Measurements from ENCODE around the gene TAMM41. TPM values are rescaled to one million over a fixed set of nuclear protein-coding genes. Genes with fewer than 3 reads are reported as not detected.
"Not testable (repeated sequence)": the region's sequence is repeated elsewhere in the genome, so short reads cannot be mapped to it uniquely, and the experiment has no call there.

The TAMM41 gene
- total RNA-seq (10 to 100 TPM; 16.7 to 20.6 TPM), polyA plus RNA-seq (1 to 10 TPM; 9.2 to 9.4 TPM)
- long read RNA-seq, donor 1, transcript TAMM41-206 (8 exons, 1,213 nt): major isoform, 6 of 7 reads
- long read RNA-seq, donor 1, partial matches to known transcripts: 0 of 7 reads
- long read RNA-seq, donor 1, other reads (novel, unspliced or antisense): 0 of 7 reads
- long read RNA-seq, donor 2, partial matches to known transcripts: 0 of 3 reads
- long read RNA-seq, donor 2, other reads (novel, unspliced or antisense): 0 of 3 reads
- long read RNA-seq, donor 3, partial matches to known transcripts: 0 of 3 reads
- long read RNA-seq, donor 3, other reads (novel, unspliced or antisense): 0 of 3 reads
- long read RNA-seq, donor 4, partial matches to known transcripts: 0 of 4 reads
- long read RNA-seq, donor 4, other reads (novel, unspliced or antisense): 0 of 4 reads
- long read RNA-seq, donor 5, partial matches to known transcripts: 0 of 4 reads
- long read RNA-seq, donor 5, other reads (novel, unspliced or antisense): 0 of 4 reads

- H3K4me1 ChIP-seq (ENCODE audit: control insufficient read depth in 5 of 5, insufficient read depth in 5 of 5, low read length in 5 of 5): peaks cover 0 to 25% (median 7%) of the 10 kb centered on the region in 5 donors
- peak within 1 kb of the TSS; percentile 78 to 94 for H3K27ac ChIP-seq (ENCODE audit: low read depth in 1 of 2, low read length in 1 of 2)
- peak; percentile 63 for TF ChIP-seq CTCF (IDR thresholded peaks at IDR 0.05; ENCODE audit: control extremely low read depth, extremely low read depth)
- no peaks in the 10 kb centered on the region for H3K27me3 ChIP-seq (ENCODE audit: control insufficient read depth in 3 of 3, insufficient read depth in 3 of 3, low read length in 2 of 3)
- peak within 1 kb of the TSS; percentile 91 for H3K4me3 ChIP-seq
- peaks cover 0 to 21% (median 9%) of the 10 kb centered on the region in 4 donors for H3K36me3 ChIP-seq (ENCODE audit: control insufficient read depth in 4 of 4, insufficient read depth in 4 of 4, low read length in 4 of 4)
- H3K9me3 ChIP-seq (ENCODE audit: control insufficient read depth in 4 of 4, insufficient read depth in 3 of 4, low read length in 3 of 4): peaks cover 0 to 2% (median 0%) of the 10 kb centered on the region in 4 donors
- peak within 1 kb of the TSS; percentile 83 to 92 for H3K9ac ChIP-seq (ENCODE audit: insufficient read depth in 1 of 2, low read length in 2 of 2)
- peak; percentile 89 to 94 (median 90) for DNase-seq
- 2% methylated on average over 71 of the region's 71 CpGs for WGBS, 2 donors
- ATAC-seq (ENCODE audit: insufficient read depth, low FRiP score): peak; percentile 100
Observed at GRCh38 chr3:11846281-11847266, at the start of gene TAMM41. Gene TAMM41, minus strand, starts transcription at chr3:11846885. Its CDS starts 249 bp downstream, at chr3:11846636.

GRCh38 chr3:11878837-11879236, 32.2 kb upstream of the TAMM41 start:
- Histone ChIP-seq H3K4me1 (ENCODE audit: control insufficient read depth in 5 of 5, insufficient read depth in 5 of 5, low read length in 5 of 5) (no peaks in the 10 kb centered on the region), H3K9ac (ENCODE audit: insufficient read depth in 1 of 2, low read length in 2 of 2) (no peak overlapping the region), H3K36me3 (ENCODE audit: control insufficient read depth in 4 of 4, insufficient read depth in 4 of 4, low read length in 4 of 4) (no peaks in the 10 kb centered on the region), H3K27me3 (ENCODE audit: control insufficient read depth in 3 of 3, insufficient read depth in 3 of 3, low read length in 2 of 3) (no peaks in the 10 kb centered on the region), H3K4me3 (no peak overlapping the region), H3K27ac (ENCODE audit: low read depth in 1 of 2, low read length in 1 of 2) (no peak overlapping the region), H3K9me3 (ENCODE audit: control insufficient read depth in 4 of 4, insufficient read depth in 3 of 4, low read length in 3 of 4) (peaks cover 0 to 2% (median 0%) of the 10 kb centered on the region in 4 donors)
- DNase-seq: no peak
- WGBS, 2 donors: 74 to 75% methylated on average over 5 of the region's 5 CpGs
- no peak for ATAC-seq (ENCODE audit: insufficient read depth, low FRiP score)
- TF ChIP-seq CTCF (IDR thresholded peaks at IDR 0.05; ENCODE audit: control extremely low read depth, extremely low read depth): no peak

GRCh38 chr3:11874707-11875106, 28.0 kb upstream of the TAMM41 start:
- not testable (repeated sequence) for H3K4me3 ChIP-seq; H3K9me3 ChIP-seq (ENCODE audit: control insufficient read depth in 4 of 4, insufficient read depth in 3 of 4, low read length in 3 of 4); H3K4me1 ChIP-seq (ENCODE audit: control insufficient read depth in 5 of 5, insufficient read depth in 5 of 5, low read length in 5 of 5); H3K27ac ChIP-seq (ENCODE audit: low read depth in 1 of 2, low read length in 1 of 2); H3K9ac ChIP-seq (ENCODE audit: insufficient read depth in 1 of 2, low read length in 2 of 2); DNase-seq; ATAC-seq (ENCODE audit: insufficient read depth, low FRiP score); H3K27me3 ChIP-seq (ENCODE audit: control insufficient read depth in 3 of 3, insufficient read depth in 3 of 3, low read length in 2 of 3); H3K36me3 ChIP-seq (ENCODE audit: control insufficient read depth in 4 of 4, insufficient read depth in 4 of 4, low read length in 4 of 4)
- 92 to 100% methylated on average over 1 of the region's 1 CpG for WGBS, 2 donors

DNA sequence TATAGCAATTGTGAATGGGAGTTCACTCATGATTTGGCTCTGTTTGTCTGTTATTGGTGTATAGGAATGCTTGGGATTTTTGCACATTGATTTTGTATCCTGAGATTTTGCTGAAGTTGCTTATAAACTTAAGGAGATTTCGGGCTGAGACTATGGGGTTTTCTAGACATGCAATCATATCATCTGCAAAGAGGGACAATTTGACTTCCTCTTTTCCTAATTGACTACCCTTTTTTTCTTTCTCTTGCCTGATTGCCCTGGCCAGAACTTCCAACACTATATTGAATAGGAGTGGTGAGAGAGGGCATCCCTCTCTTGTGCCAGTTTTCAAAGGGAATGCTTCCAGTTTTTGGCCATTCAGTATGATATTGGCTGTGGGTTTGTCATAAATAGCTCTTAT, 17.1 kb upstream of the TAMM41 start:
- H3K27ac ChIP-seq (ENCODE audit: low read depth in 1 of 2, low read length in 1 of 2); H3K4me1 ChIP-seq (ENCODE audit: control insufficient read depth in 5 of 5, insufficient read depth in 5 of 5, low read length in 5 of 5); H3K9me3 ChIP-seq (ENCODE audit: control insufficient read depth in 4 of 4, insufficient read depth in 3 of 4, low read length in 3 of 4); H3K27me3 ChIP-seq (ENCODE audit: control insufficient read depth in 3 of 3, insufficient read depth in 3 of 3, low read length in 2 of 3); H3K4me3 ChIP-seq; DNase-seq; H3K36me3 ChIP-seq (ENCODE audit: control insufficient read depth in 4 of 4, insufficient read depth in 4 of 4, low read length in 4 of 4); H3K9ac ChIP-seq (ENCODE audit: insufficient read depth in 1 of 2, low read length in 2 of 2); ATAC-seq (ENCODE audit: insufficient read depth, low FRiP score): not testable (repeated sequence)
- 73 to 82% methylated on average over 1 of the region's 1 CpG for WGBS, 2 donors

DNA sequence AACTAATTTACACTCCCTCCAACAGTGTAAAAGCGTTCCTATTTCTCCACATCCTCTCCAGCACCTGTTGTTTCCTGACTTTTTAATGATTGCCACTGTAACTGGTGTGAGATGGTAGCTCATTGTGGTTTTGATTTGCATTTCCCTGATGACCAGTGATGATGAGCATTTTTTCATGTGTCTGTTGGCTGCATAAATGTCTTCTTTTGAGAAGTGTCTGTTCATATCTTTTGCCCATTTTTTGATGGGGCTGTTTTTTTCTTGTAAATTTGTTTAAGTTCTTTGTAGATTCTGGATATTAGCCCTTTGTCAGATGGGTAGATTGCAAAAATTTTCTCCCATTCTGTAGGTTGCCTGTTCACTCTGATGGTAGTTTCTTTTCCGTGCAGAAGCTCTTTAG, 15.9 kb upstream of the TAMM41 start:
- not testable (repeated sequence) for ATAC-seq (ENCODE audit: insufficient read depth, low FRiP score)

GRCh38 chr3:11862145-11862544, 15.5 kb upstream of the TAMM41 start:
- not testable (repeated sequence) for H3K27ac ChIP-seq (ENCODE audit: low read depth in 1 of 2, low read length in 1 of 2); DNase-seq; H3K27me3 ChIP-seq (ENCODE audit: control insufficient read depth in 3 of 3, insufficient read depth in 3 of 3, low read length in 2 of 3); H3K4me1 ChIP-seq (ENCODE audit: control insufficient read depth in 5 of 5, insufficient read depth in 5 of 5, low read length in 5 of 5); ATAC-seq (ENCODE audit: insufficient read depth, low FRiP score); H3K9me3 ChIP-seq (ENCODE audit: control insufficient read depth in 4 of 4, insufficient read depth in 3 of 4, low read length in 3 of 4); H3K36me3 ChIP-seq (ENCODE audit: control insufficient read depth in 4 of 4, insufficient read depth in 4 of 4, low read length in 4 of 4); H3K4me3 ChIP-seq; H3K9ac ChIP-seq (ENCODE audit: insufficient read depth in 1 of 2, low read length in 2 of 2)
- 92 to 93% methylated on average over 4 to 6 of the region's 6 CpGs for WGBS, 2 donors

More for the DNA sequence above, 15.9 kb upstream of the TAMM41 start:
- not testable (repeated sequence) for H3K9me3 ChIP-seq (ENCODE audit: control insufficient read depth in 4 of 4, insufficient read depth in 3 of 4, low read length in 3 of 4); H3K27ac ChIP-seq (ENCODE audit: low read depth in 1 of 2, low read length in 1 of 2); H3K36me3 ChIP-seq (ENCODE audit: control insufficient read depth in 4 of 4, insufficient read depth in 4 of 4, low read length in 4 of 4); H3K9ac ChIP-seq (ENCODE audit: insufficient read depth in 1 of 2, low read length in 2 of 2); H3K27me3 ChIP-seq (ENCODE audit: control insufficient read depth in 3 of 3, insufficient read depth in 3 of 3, low read length in 2 of 3); DNase-seq; H3K4me3 ChIP-seq; H3K4me1 ChIP-seq (ENCODE audit: control insufficient read depth in 5 of 5, insufficient read depth in 5 of 5, low read length in 5 of 5)
- WGBS, 2 donors: 85 to 87% methylated on average over 2 of the region's 2 CpGs
